CD4-positive, alpha-beta T cell (primary cell): ENCODE measurements around the gene ST14. TPM values are rescaled to one million over a fixed set of nuclear protein-coding genes. Genes with fewer than 3 reads are reported as not detected.
"Not testable (repeated sequence)": the region's sequence is repeated elsewhere in the genome, so short reads cannot be mapped to it uniquely, and the experiment has no call there.

Experiments used
- ATAC-seq: fragments of 200-7000 bp; cut with Tn5 transposase; one replicate; pipeline ENCODE4 v1.10.0; 2022; ENCODE audit warnings: mild to moderate bottlenecking; ENCODE audit not compliant: poor library complexity
- CTCF ChIA-PET: fragments of 350-600 bp; sonication (Branson Sonifier 250); formaldehyde crosslinking; loops from one replicate; lab custom pipeline; 2021; ENCODE audit warnings: antibody characterized with exemption, inconsistent platforms; lab: Charles Lee
- POLR2A ChIA-PET: fragments of 350-600 bp; sonication (Branson Sonifier 250); formaldehyde crosslinking; loops from one replicate; lab custom pipeline; 2021; ENCODE audit warnings: antibody characterized with exemption, inconsistent platforms; lab: Charles Lee
- DNase-seq, 14 experiments: peaks; one replicate each; pipeline ENCODE4 v3.0.0-alpha.2; 2013 to 2020; ENCODE audit warnings: mixed read lengths in 2 of 14
- H3K27ac ChIP-seq, 2 donors: one replicate each; pipeline versions ENCODE4 v1.5.1 to v1.7.0; 2013; ENCODE audit warnings: low read length in 2 of 2, low read depth in 1 of 2, mild to moderate bottlenecking in 1 of 2
- H3K27me3 ChIP-seq, 2 experiments: 1 replicate in 1 of 2; 2 replicates in 1 of 2; pipeline versions ENCODE4 v1.6.1 to v1.7.0; 2013; ENCODE audit warnings: low read length in 2 of 2, control low read depth in 1 of 2, mild to moderate bottlenecking in 1 of 2, moderate library complexity in 1 of 2; ENCODE audit not compliant: insufficient read depth in 2 of 2, control insufficient read depth in 1 of 2
- H3K36me3 ChIP-seq: one replicate; pipeline ENCODE4 v1.6.1; 2013; ENCODE audit warnings: low read length, control low read depth; ENCODE audit not compliant: insufficient read depth
- H3K4me1 ChIP-seq: one replicate; pipeline ENCODE4 v1.6.1; 2013; ENCODE audit warnings: low read length, control low read depth; ENCODE audit not compliant: insufficient read depth
- H3K4me3 ChIP-seq: one replicate; pipeline ENCODE4 v1.5.1; 2013; ENCODE audit warnings: mild to moderate bottlenecking, low read length, moderate library complexity
- H3K9me3 ChIP-seq, 2 experiments: 1 replicate in 1 of 2; 2 replicates in 1 of 2; pipeline versions ENCODE4 v1.6.1 to v1.7.0; 2013; ENCODE audit warnings: low read length in 2 of 2, mild to moderate bottlenecking in 2 of 2, control low read depth in 1 of 2, moderate library complexity in 1 of 2; ENCODE audit not compliant: control insufficient read depth in 1 of 2, insufficient read depth in 1 of 2
- H3K27ac Mint-ChIP-seq: one replicate; pipeline ENCODE4 v1.8.0; 2020; ENCODE audit warnings: mixed read lengths
- H3K27me3 Mint-ChIP-seq: one replicate; pipeline ENCODE4 v1.8.0; 2021; ENCODE audit warnings: mixed read lengths
- H3K36me3 Mint-ChIP-seq: one replicate; pipeline ENCODE4 v1.8.0; 2021; ENCODE audit warnings: low read depth, mixed read lengths
- H3K4me1 Mint-ChIP-seq: one replicate; pipeline ENCODE4 v1.8.0; 2021; ENCODE audit warnings: low read depth, mixed read lengths
- H3K4me3 Mint-ChIP-seq: one replicate; pipeline ENCODE4 v1.8.0; 2020; ENCODE audit warnings: mild to moderate bottlenecking, mixed read lengths
- H3K9me3 Mint-ChIP-seq: one replicate; pipeline ENCODE4 v1.8.0; 2020; ENCODE audit warnings: mixed read lengths
- intact Hi-C, 2 experiments: fragments of 100-400 bp; cut with DNase I in 1 of 2; cut with micrococcal nuclease in 1 of 2; formaldehyde crosslinking; loops; one replicate each; pipeline versions ENCODE4 v1.15.1 to v1.9.0; 2023 to 2025; cut with DNase I, micrococcal nuclease
- total RNA-seq, 174 experiments: library from RNA in 2 of 174; stranded (reverse) in 2 of 174; gene quantifications; one replicate each; pipeline ENCODE4 v1.2.3 and lab custom pipeline; 2021 to 2026
- TF ChIP-seq, protein P1 (sequence below): fragments of 200-600 bp; IDR thresholded peaks from one replicate; pipeline ENCODE4 v1.8.0; 2022; ENCODE audit warnings: antibody characterized with exemption, mild to moderate bottlenecking

The ST14 gene
- total RNA-seq, 2 experiments from 2014 or later, result 0.25 to 0.31 TPM

GRCh38 chr11:130190371-130190881 is 30.8 kb downstream of the ST14 start:
- Mint-ChIP-seq H3K27ac (no peak overlapping the region), H3K4me1 (no peaks in the 10 kb centered on the region), H3K4me3 (no peak overlapping the region), H3K9me3 (no peaks in the 10 kb centered on the region), H3K27me3 (no peaks in the 10 kb centered on the region), H3K36me3 (no peaks in the 10 kb centered on the region)
- no peak for ATAC-seq
- TF ChIP-seq, protein P1, sequence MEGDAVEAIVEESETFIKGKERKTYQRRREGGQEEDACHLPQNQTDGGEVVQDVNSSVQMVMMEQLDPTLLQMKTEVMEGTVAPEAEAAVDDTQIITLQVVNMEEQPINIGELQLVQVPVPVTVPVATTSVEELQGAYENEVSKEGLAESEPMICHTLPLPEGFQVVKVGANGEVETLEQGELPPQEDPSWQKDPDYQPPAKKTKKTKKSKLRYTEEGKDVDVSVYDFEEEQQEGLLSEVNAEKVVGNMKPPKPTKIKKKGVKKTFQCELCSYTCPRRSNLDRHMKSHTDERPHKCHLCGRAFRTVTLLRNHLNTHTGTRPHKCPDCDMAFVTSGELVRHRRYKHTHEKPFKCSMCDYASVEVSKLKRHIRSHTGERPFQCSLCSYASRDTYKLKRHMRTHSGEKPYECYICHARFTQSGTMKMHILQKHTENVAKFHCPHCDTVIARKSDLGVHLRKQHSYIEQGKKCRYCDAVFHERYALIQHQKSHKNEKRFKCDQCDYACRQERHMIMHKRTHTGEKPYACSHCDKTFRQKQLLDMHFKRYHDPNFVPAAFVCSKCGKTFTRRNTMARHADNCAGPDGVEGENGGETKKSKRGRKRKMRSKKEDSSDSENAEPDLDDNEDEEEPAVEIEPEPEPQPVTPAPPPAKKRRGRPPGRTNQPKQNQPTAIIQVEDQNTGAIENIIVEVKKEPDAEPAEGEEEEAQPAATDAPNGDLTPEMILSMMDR, result no peak
- H3K27me3 ChIP-seq, result no peaks in the 10 kb centered on the region
- intact Hi-C loops, result no loop called here
- POLR2A ChIA-PET, result no interaction called here
- H3K36me3 ChIP-seq, result no peaks in the 10 kb centered on the region
- H3K27ac ChIP-seq, result no peak overlapping the region
- H3K9me3 ChIP-seq, result no peaks in the 10 kb centered on the region
- no peaks in the 10 kb centered on the region for H3K4me1 ChIP-seq
- no peak for DNase-seq
- H3K4me3 ChIP-seq, result no peak overlapping the region
- CTCF ChIA-PET, result no interaction called here

DNA sequence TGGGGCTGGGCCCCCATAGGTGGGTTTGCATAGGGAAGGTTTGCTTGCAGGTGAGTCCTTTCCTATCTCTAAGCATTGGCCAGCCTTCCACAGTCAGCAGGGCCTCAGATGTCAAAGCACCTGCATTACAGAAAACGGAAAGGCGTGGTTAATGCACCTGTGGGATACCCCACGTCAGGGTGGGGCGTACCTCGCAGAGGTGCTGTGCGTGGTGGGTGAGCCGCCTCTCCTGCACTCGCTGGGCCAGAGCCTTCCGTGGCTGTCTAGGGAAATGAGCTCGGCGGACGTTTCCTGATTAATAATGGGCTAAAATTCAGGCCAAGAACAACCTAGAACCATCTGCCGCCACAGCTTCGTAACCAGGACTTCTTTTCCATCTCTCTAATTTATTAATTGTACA is 32.3 kb downstream of the ST14 start:
- CTCF ChIA-PET, result no interaction called here
- no peaks in the 10 kb centered on the region for H3K27me3 ChIP-seq
- no peak overlapping the region for H3K27ac Mint-ChIP-seq
- intact Hi-C loops, result no loop called here
- POLR2A ChIA-PET, result no interaction called here
- H3K4me1 ChIP-seq, result no peaks in the 10 kb centered on the region
- no peaks in the 10 kb centered on the region for H3K9me3 Mint-ChIP-seq
- no peaks in the 10 kb centered on the region for H3K9me3 ChIP-seq
- TF ChIP-seq, protein P1, result no peak
- no peaks in the 10 kb centered on the region for H3K27me3 Mint-ChIP-seq
- DNase-seq (no peak), ATAC-seq (no peak)
- no peaks in the 10 kb centered on the region for H3K36me3 Mint-ChIP-seq
- no peak overlapping the region for H3K4me3 ChIP-seq
- H3K4me1 Mint-ChIP-seq, result no peaks in the 10 kb centered on the region
- H3K27ac ChIP-seq, result no peak overlapping the region
- H3K36me3 ChIP-seq, result no peaks in the 10 kb centered on the region
- H3K4me3 Mint-ChIP-seq, result no peak overlapping the region

GRCh38 chr11:130192845-130193267 is 33.3 kb downstream of the ST14 start:
- Histone ChIP-seq H3K4me3 (no peak overlapping the region), H3K4me1 (no peaks in the 10 kb centered on the region), H3K27ac (no peak overlapping the region), H3K36me3 (no peaks in the 10 kb centered on the region), H3K9me3 (no peaks in the 10 kb centered on the region), H3K27me3 (no peaks in the 10 kb centered on the region)
- CTCF ChIA-PET, result no interaction called here
- no peak overlapping the region for H3K27ac Mint-ChIP-seq
- no peaks in the 10 kb centered on the region for H3K9me3 Mint-ChIP-seq
- H3K4me3 Mint-ChIP-seq, result no peak overlapping the region
- POLR2A ChIA-PET, result no interaction called here
- TF ChIP-seq, protein P1, result no peak
- intact Hi-C loops, result no loop called here
- no peak for DNase-seq
- H3K27me3 Mint-ChIP-seq, result no peaks in the 10 kb centered on the region
- no peaks in the 10 kb centered on the region for H3K36me3 Mint-ChIP-seq
- H3K4me1 Mint-ChIP-seq, result no peaks in the 10 kb centered on the region
- no peak for ATAC-seq

GRCh38 chr11:130193551-130193950 is 34.0 kb downstream of the ST14 start:
- intact Hi-C loops, H3K27me3 Mint-ChIP-seq, H3K36me3 Mint-ChIP-seq, H3K36me3 ChIP-seq, ATAC-seq, CTCF ChIA-PET, DNase-seq, H3K27ac Mint-ChIP-seq, H3K4me1 ChIP-seq, H3K27ac ChIP-seq, H3K4me3 Mint-ChIP-seq, POLR2A ChIA-PET, H3K9me3 Mint-ChIP-seq, H3K27me3 ChIP-seq, H3K4me1 Mint-ChIP-seq, H3K4me3 ChIP-seq, H3K9me3 ChIP-seq: not testable (repeated sequence)
